GM19035 (cell line): ENCODE results near the gene ESPN.

Experiments used
- ATAC-seq: cut with Tn5 transposase; IDR thresholded peaks from one replicate; pipeline ENCODE4 v1.9.1; 2021; ENCODE audit not compliant: unreplicated experiment

Gene ESPN

DNA sequence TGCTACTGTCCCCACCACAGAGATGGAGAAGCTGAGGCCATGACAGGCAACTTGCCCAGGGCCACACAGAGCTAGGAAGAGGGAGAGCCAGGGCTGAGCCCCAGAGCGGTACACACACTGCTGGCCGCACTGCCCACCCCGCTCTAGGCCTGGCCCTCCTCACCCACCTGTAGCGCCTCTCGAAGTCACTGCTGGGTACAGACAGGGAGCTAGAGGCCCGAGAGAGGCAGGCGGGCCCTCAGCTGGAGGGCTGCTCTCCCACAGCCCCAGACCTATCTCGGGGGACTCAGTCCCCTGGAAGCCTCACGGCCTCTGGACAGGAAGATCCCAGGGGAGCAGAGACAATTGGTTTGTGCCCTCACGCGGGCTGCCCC lies 84.2 kb downstream of the ESPN start:
- ATAC-seq = no peak

DNA sequence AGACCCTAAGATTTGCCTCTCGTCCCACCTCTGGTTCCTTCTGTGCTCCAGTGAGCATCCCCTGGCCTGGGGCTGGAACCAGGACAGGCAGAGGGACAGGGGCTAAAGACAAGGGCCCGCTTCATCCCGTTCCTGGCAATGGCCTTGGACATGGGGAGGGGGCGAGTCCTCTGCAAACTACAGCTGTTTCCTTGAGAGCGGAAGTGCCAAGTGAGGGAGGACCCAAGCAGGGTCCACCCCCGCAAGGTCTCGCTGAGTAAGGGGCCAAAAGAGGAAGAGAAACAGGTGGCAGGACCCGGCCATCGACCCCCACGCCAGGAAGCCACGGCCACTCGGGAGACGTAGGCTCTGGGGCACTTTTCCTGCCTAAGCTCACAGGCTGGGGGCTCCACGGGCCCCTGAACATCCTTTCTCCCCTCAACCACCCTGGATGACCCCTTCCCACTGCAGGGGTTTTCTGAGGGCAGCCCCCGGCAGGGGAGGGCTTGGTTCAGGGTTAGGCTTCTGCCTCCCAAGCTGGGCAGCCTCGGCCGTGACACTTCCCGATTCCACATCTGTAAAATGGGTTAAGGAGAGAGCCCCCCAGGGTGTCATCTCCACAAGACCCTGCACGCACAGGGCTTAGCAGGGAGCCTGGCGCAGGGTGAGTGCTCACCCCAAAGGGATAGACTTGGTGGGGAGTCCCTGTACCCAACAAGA lies 84.8 kb downstream of the ESPN start:
- ATAC-seq = no peak

DNA sequence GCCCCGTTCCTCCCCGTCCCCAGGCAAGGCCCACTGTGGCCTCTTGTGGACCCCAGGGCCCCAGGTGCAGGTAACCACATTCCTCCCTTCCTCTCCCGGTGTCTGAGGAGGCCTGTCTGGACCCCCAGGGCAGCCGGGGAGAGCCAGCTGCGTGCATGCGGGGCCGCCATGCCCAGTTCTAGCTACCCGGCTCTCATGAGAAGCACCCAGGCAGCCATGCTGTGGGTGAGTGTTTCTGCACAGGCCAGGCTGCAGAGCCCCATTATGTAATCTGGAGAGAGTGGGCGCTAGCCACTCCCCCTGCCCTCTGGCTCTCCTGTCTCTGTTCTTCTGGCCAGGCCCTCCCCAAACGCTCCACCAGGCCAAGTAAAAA lies 85.3 kb downstream of the ESPN start:
- ATAC-seq = no peak

DNA sequence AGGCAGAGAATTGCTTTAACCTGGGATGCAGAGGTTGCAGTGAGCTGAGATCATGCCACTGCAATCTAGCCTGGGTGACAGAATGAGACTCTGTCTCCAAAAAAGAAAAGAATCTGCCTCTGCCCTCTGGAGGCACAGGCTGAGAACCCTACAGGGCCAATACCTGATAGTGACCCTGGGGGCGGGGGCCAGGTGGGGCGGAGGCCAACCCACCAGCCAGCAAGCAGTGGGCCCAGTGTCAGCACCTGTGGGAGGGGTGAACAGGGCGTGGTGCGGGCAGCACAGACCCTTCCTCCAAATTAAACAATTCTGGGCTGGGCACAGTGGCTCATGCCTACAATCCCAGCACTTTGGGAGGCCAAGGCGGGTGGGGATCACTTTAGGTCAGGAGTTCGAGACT lies 85.9 kb downstream of the ESPN start:
- ATAC-seq = no peak
